Measurements from ENCODE around the gene PHF2. TPM values are rescaled to one million over a fixed set of nuclear protein-coding genes. Genes with fewer than 3 reads are reported as not detected.

The PHF2 gene
- total RNA-seq, 1 donor from 2014 or later, result 23.0 TPM

GRCh38 chr9:93697352-93698139, 121.2 kb downstream of the PHF2 start:
- DNase-seq (ENCODE audit: low spot score), result peak; percentile 85

GRCh38 chr9:93698140-93698908, 121.9 kb downstream of the PHF2 start:
- DNase-seq (ENCODE audit: low spot score), result peak; percentile 78

GRCh38 chr9:93699650-93700049, 123.3 kb downstream of the PHF2 start:
- DNase-seq (ENCODE audit: low spot score), result peak; percentile 53

GRCh38 chr9:93701494-93702218, 125.3 kb downstream of the PHF2 start:
- DNase-seq (ENCODE audit: low spot score), result peak; percentile 83

- peak; percentile 74 for DNase-seq (ENCODE audit: low spot score)
Observed at GRCh38 chr9:93702261-93702660, 125.9 kb downstream of the PHF2 start.

- peak; percentile 53 for DNase-seq (ENCODE audit: low spot score)
Observed at GRCh38 chr9:93708289-93708986, 132.1 kb downstream of the PHF2 start.

- DNase-seq (ENCODE audit: low spot score), result peak; percentile 39
Observed at GRCh38 chr9:93708987-93709302, 132.6 kb downstream of the PHF2 start.

- DNase-seq (ENCODE audit: low spot score), result no peak
Observed at GRCh38 chr9:93709600-93710369, 133.4 kb downstream of the PHF2 start.

GRCh38 chr9:93710370-93710723, 134.0 kb downstream of the PHF2 start:
- no peak for DNase-seq (ENCODE audit: low spot score)

GRCh38 chr9:93711002-93711401, 134.6 kb downstream of the PHF2 start:
- peak; percentile 59 for DNase-seq (ENCODE audit: low spot score)

- DNase-seq (ENCODE audit: low spot score), result peak; percentile 81
Observed at GRCh38 chr9:93712896-93713295, 136.5 kb downstream of the PHF2 start.

- no peak for DNase-seq (ENCODE audit: low spot score)
Observed at GRCh38 chr9:93713716-93714115, 137.3 kb downstream of the PHF2 start.

GRCh38 chr9:93721417-93721965, 145.1 kb downstream of the PHF2 start:
- DNase-seq (ENCODE audit: low spot score), result peak; percentile 80

- peak; percentile 62 for DNase-seq (ENCODE audit: low spot score)
Observed at GRCh38 chr9:93724852-93725251, 148.5 kb downstream of the PHF2 start.

- DNase-seq (ENCODE audit: low spot score), result no peak
Observed at GRCh38 chr9:93725382-93725781, 149.0 kb downstream of the PHF2 start.

GRCh38 chr9:93726147-93726546, 149.8 kb downstream of the PHF2 start:
- DNase-seq (ENCODE audit: low spot score), result peak; percentile 78
